NCI-H1694 (cell line): ENCODE measurements around the gene DCD.
"Not testable (repeated sequence)": the region's sequence is repeated elsewhere in the genome, so short reads cannot be mapped to it uniquely, and the experiment has no call there.

ENCODE experiments used
- DNase-seq: peaks from one replicate; lab custom pipeline; 2025; lab: John Stamatoyannopoulos, UW

The DCD gene

DNA sequence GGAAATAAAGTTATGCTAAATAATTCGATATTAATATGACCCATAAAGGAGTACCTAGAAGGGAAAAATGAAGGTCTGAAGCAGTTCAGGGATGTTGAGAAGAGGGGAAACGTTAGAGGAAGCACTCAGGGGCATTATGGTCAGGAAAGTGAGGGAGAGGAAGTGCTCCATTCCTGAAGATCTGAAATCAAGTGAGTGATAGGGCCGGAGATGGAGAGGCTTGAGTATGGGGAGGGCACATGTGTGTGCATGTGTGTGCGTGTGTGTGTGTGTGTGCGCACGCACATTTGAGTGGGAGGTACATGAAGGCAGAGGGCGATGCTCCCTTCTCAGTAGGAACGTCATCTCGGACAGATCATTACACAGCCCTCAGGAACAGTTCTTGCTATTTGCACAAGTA lies 4.9 kb upstream of the DCD start:
- DNase-seq, result no peak

- no peak for DNase-seq
These were observed 2.7 kb upstream of the DCD start for GRCh38 chr12:54650889-54651288.

- DNase-seq, result no peak
These were observed 2.2 kb upstream of the DCD start for GRCh38 chr12:54650409-54650808.

GRCh38 chr12:54649825-54650224 lies 1.7 kb upstream of the DCD start:
- DNase-seq, result no peak

DNA sequence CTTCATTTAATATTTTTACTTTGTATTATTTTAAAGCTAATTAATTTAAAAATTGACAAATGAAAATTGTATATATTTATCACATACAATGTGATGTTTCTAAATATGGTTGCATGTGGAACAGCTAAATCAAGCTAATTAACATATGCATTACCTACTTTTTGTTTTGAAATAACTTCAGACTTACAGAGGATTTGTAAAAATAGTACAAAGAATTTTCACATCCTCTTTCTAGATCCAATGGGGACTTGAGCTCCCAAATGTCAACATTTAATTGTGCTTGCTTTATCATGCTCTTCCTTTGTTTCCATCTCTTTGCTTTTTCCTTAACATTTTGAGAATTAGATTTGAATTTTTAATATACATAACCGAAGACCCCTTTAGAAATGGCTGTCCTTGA lies 6.6 kb downstream of the DCD start:
- DNase-seq, result no peak

- DNase-seq, result no peak
These were observed 7.1 kb downstream of the DCD start for GRCh38 chr12:54641089-54641488.

DNA sequence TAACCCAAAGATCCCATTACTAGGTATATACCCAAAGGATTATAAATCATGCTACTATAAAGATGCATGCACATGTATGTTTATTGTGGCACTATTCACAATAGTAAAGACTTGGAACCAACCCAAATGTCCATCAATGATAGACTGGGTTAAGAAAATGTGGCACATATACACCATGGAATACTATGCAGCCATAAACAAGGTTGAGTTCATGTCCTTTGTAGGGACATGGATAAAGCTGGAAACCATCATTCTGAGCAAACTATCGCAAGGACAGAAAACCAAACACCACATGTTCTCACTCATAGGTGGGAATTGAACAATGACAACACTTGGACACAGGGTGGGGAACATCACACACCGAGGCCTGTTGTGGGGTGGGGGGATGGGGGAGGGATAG lies 9.1 kb downstream of the DCD start:
- not testable (repeated sequence) for DNase-seq

DNA sequence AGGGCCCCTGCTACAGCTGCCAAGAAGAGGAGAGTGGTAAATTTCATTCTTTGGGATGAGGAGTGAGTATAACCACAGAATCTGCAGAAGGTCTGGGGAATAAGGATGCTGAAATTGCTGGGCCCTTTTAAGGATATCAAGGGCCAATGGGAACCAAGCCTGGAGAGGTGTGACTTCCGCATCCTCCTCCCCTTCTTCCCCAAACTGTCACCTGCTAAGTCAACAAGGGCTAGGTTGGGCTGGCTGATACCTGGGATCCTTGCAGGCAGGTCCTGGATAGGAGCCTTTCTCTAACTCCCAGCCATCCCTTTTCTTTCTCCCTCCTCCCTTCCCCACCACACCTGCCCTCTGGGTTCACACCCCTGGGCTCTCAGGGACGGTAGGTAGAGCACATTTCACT lies 13.4 kb downstream of the DCD start, which contains the start of gene LACRT:
LACRT (minus strand) TSS at position 101 of the 400 bp plus-strand sequence; CDS start at position 47, 54 bp downstream.
- no peak for DNase-seq

DNA sequence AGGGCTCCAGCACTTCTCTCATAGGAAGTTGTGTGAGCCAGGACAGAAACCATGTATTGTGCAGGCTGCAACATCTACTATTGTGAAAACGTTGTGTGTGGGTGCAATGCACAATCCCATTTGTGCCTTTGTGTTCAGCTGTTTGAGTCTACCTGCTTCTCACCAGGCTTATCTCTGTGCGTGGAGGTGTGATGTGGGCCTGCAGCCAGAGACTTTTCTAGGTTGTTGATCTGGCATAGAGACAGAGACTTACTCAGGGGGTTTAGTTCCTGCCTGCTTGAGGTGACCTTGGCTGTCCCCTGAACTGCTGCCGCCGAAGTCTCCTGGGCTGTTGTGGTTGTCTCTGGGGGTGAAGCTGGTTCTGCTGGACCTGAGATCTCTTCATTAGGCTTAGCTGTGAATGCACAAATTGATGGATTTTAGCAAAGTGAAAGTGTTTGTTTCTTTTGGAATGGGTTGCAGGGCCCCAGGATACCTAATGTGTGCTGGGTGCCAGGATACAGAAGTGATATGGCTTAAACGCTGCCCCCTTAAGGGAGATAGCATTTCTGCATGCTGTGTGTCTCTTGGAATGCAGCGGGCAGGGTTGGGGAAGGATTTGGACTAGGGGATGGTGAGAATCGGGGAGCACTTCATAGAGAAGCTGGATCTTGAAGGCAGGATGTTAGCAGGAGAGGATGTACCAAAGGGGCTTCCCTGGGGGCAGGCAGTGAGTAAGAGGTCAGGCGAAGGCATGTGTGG lies 16.0 kb downstream of the DCD start:
- DNase-seq, result no peak

DNA sequence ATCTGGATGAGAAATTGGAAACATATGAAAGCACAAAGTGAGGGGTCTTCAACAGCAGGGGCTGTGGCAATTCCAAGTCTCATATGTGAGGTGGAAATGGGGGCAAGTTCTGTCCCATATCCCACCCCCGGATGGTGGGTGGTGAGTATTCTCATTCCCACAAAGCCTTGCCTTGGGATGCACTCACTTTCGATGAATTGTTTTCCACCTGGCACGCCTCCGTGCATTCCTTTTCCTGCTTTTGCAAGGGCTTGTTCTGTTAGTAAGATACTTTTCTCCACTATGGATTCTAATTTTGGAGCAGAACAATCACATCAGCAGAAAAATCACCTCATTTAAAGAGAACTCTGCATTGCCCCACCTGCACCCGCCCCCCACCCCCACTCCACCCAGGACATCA lies 16.6 kb downstream of the DCD start:
- DNase-seq, result no peak

DNA sequence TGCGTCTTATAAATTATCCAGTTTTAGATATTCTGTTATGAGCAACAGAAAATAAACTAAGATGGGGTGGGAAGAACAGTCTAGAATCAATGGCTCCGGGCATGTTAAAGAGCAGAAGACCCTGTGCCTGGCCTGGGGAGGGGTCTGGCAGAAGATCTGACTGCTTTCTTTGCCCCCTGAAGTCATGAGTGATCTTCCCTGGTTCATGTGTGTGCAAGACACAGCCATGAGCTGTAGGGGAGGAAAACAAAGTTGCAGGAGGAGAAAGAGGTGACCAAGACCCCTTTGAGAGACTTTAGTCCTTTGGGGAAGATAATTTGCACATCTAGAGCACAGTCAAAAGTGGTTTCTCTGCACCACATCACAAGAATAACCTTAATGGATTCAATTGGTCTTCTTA lies 18.2 kb downstream of the DCD start:
- no peak for DNase-seq

DNA sequence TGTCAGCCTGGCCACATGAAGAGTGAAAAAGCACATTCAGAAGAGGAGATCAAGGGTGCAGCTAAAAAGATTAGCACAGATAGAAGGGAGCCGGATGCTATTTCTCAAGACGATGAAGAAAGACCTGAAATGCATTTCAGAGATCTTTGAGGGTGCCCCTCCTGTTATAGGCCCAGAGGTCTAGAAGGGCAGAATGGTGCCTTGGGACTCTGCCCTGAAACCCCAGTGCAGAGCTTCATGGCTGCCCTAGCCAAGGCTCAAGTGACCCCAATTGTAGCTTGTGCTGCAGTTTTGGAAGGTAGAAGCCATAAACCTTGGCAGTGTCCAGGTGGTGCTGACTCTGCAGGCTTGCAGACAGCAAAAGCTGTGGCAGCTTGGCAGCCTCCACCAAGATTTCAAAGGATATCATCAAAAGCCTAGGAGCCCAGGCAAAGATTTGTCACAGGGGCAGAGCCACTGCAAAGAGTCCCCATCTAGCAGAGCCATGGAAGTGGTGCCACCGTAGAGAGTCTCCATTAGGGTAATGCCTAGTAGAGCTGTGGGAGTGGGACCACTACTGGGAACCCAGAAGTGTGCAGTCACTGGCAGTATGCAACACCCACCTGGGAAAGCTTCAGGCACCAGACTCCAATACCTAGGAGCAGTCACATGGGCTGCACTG lies 19.8 kb downstream of the DCD start:
- DNase-seq, result no peak

DNA sequence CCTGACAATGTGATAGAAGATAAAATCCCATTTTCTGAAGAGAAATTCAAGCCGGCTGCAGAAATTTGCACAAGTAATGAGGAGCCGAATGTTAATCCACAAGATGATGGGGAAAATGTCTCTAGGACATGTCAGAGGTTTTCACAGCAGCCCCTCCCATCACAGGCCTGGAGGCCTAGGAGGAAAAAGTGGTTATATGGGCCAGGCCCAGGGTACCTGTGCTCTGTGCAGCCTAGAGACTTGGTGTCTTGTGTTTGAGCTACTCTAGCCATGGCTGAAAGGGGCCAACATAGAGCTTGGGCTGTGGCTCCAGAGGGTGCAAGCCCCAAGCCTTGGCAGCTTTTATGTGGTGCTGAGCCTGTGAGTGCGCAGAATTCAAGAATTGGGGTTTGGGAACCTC lies 20.9 kb downstream of the DCD start:
- DNase-seq, result no peak

DNA sequence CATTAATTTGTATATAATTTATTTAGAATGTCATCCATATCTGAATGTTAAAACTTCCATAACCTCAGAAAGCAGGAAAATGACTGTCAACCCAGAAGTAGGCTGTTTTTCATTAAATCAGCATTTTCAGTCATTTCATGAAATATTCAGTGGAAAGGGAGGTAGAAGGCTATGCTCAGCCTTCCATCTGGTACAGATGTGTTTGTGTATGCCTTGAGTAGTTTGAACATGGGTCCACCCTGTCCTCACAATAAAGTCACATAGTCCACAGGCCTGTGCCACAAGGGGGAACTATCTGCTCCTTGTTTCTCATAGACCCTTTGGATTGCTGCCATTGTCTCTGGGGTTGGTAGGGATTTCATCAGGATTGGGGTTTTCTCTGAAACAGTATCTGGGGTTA lies 22.6 kb downstream of the DCD start:
- DNase-seq, result no peak

DNA sequence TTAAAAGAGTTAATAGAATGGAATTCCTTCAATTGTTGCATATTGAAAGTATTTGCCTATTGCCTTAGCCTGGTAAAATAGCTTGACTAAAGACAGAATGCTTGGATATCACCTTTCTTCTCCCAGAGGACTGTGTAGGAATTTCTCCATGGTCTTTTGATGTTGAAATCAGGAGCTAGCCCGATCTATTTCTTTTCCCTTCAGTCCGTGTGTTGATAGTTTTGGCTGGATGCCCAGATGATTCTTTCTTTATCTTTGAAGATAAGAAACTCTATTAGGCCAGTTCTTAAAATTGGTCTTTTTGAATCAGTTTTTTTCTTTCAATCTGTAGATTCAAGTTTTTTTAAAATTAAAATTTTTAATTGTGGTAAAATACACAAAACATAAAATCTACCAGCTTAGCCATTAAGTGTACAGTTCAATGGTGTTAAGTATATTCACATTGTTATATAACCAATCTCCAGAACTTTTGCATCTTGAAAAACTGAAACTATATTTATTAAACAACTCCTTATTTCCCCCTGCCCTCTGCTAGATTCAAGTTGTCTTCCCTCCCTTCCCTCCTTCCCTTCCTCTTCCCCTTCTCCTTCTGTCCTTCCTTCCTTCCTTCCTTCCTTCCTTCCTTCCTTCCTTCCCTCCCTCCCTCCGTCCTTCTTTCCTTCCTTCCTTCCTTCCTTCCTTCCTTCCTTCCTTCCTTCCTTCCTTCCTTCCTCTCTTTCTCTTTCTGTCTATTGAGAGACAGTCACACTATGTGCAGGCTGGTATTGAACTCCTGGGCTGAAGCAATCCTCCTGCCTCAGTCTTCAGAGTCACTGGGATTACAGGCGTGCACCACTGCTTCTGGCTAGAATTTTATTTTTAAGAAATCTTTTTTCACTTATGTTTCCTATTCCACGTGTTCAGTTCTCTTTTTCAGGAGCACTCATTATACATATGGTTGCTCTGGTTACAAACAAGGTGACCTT lies 23.6 kb downstream of the DCD start:
- DNase-seq, result no peak

DNA sequence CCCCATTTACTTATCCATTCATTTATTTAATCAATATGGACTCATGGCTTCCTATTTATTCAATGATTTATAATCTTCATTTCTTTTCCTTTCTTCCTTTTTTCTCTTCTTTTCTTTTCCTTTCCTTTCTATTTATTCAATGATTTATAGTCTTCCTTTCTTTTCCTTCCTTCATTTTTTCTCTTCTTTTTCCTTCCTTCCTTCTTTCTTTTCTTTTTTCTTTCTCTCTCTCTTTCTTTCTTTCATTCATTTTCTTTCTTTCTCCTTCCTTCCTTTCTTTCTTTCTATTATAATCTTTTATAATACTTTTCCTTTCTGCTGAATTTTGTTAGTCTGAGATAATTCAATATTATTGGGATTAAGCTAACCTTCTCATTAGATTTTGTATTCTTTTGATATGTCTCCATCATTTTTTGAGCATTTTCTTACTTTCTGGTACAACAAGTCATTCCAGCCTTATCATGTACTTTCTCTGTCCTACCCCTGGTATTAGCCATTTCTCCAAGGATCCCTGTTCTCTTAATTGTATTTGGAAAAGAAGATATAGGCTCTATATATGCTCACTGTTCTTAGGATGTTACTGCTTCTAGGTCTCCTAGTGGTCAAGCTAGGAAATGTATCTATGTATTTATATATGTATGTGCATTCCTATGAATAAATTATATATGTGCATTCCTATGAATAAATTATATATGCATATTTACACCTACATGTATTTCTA lies 25.5 kb downstream of the DCD start:
- no peak for DNase-seq

- no peak for DNase-seq
These were observed 31.1 kb downstream of the DCD start for GRCh38 chr12:54616933-54617680.

DNA sequence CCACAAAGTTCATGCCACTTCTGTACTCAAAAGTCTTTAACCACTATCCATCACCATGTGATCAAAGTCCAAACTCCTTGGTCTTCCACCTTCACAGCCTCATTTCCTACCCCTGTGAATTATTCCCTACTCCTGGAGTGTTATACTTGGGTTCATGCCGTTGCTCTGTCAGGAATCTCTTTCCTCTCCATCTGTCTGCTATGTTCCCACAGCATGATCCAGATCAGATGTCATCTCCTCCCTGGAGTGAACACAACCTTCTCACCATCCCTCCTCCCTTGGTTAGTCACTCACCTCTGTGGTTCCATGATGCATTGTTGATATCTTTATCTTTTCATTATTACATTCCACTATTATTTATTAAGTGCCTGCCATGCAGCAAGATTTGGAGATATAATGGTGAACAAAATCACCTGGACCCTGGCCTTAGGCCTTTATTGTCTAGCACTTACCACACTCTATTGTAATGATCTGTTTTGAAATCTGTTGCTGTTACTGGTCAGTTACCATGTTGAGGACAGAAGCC lies 35.9 kb downstream of the DCD start:
- no peak for DNase-seq

DNA sequence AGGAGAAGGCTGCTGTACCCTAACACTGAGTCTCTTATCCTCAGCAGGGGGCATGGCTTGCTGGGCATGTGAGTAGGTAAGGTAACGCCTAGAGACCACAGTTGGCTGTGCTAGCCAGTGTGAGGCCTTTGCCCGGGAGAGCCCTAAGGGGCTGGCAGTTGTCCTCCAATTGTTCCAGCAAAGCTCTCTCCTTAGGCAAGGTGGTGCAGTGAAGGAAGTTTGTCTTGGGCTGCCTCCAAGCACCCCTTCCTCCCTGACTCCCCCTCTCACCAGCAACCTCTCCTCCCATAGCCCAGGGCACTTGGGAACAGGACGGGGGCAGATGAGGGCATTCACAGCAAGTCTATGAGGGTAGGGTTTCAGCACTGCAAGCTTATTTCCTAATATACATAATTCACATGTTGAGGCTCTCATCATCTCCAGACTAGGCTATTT lies 36.4 kb downstream of the DCD start:
- no peak for DNase-seq

- DNase-seq, result no peak
These were observed 39.4 kb downstream of the DCD start for GRCh38 chr12:54608769-54609168.

DNA sequence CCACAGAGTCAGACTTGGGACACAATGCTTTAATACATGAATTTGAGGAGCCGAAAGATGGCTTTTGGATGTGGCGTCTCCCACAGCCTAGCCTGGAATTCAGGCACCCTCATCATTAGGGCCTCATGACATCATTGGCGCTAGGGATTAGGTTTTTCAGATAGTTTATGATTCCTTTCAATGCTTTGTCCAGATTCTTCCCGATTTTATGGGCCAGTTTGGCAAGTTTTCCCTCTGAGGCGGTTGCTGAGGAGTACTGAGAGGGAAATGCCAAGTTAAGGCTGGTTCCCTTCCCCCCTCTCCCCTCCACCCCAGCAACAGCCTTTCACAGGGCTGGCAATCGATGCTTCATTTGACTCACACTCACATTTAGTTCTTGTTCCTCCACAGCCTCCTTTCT lies 40.0 kb downstream of the DCD start:
- no peak for DNase-seq
